ENCODE data around the gene YAE1. TPM values are rescaled to one million over a fixed set of nuclear protein-coding genes. Genes with fewer than 3 reads are reported as not detected.

YAE1 gene
- total RNA-seq, 2 experiments from 2014 or later = 12.1 to 16.1 TPM

- no peak overlapping the region for H3K4me3 Mint-ChIP-seq
- no peaks in the 10 kb centered on the region for H3K36me3 Mint-ChIP-seq (ENCODE audit: low read depth)
- no peaks in the 10 kb centered on the region for H3K9me3 Mint-ChIP-seq
- no peaks in the 10 kb centered on the region for H3K4me1 Mint-ChIP-seq
- ChIA-PET POLR2A (no interaction called here), CTCF (interaction anchor here (1.5 kb wide), 1 partner anchor 15 kb away, joined by 4 read pairs; no protein-coding TSS in a partner anchor)
- no peak overlapping the region for H3K27ac Mint-ChIP-seq
- peaks cover 16% of the 10 kb centered on the region for H3K27me3 Mint-ChIP-seq
- DNase-seq = no peak
Observed at GRCh38 chr7:39616138-39616537, 49.9 kb downstream of the YAE1 start.

GRCh38 chr7:39617005-39617404, 50.8 kb downstream of the YAE1 start:
- peaks cover 2% of the 10 kb centered on the region for H3K36me3 Mint-ChIP-seq (ENCODE audit: low read depth)
- DNase-seq = no peak
- H3K9me3 Mint-ChIP-seq = no peaks in the 10 kb centered on the region
- no peak overlapping the region for H3K4me3 Mint-ChIP-seq
- no peak overlapping the region for H3K27ac Mint-ChIP-seq
- CTCF ChIA-PET = interaction anchor here (1.5 kb wide), 1 partner anchor 14 kb away, joined by 4 read pairs; no protein-coding TSS in a partner anchor
- peaks cover 16% of the 10 kb centered on the region for H3K27me3 Mint-ChIP-seq
- H3K4me1 Mint-ChIP-seq = peaks cover 4% of the 10 kb centered on the region
- POLR2A ChIA-PET = no interaction called here

- H3K9me3 Mint-ChIP-seq = no peaks in the 10 kb centered on the region
- H3K27ac Mint-ChIP-seq = no peak overlapping the region
- peaks cover 12% of the 10 kb centered on the region for H3K4me1 Mint-ChIP-seq
- ChIA-PET CTCF (interaction anchor here (0.6 kb wide), 1 partner anchor 19 kb away, joined by 3 read pairs; no protein-coding TSS in a partner anchor), POLR2A (no interaction called here)
- DNase-seq = no peak
- no peak overlapping the region for H3K4me3 Mint-ChIP-seq
- peaks cover 10% of the 10 kb centered on the region for H3K36me3 Mint-ChIP-seq (ENCODE audit: low read depth)
- H3K27me3 Mint-ChIP-seq = peaks cover 13% of the 10 kb centered on the region
Observed at GRCh38 chr7:39618868-39619267, 52.7 kb downstream of the YAE1 start.

DNA sequence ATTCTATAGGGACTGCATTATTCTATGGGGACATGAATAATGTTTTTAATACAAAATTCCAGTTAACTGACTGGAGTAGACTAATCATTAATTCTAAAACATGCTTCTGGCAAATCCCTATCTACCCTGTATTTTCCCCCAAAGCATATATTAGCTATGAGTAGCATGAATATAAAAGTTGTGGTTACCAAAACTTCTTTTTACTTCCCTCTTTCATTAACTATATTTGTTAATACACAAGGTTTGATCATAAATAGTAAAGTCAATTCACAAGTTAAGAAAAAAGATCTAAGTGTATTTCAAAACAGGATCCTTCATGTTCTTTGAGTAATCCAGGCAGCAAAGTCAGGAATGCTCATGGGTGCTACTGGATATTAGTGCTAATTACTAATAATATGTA, 54.3 kb downstream of the YAE1 start:
- peaks cover 25% of the 10 kb centered on the region for H3K4me1 Mint-ChIP-seq
- no peak overlapping the region for H3K27ac Mint-ChIP-seq
- POLR2A ChIA-PET = no interaction called here
- no peak overlapping the region for H3K4me3 Mint-ChIP-seq
- CTCF ChIA-PET = interaction anchor here (1.6 kb wide), 1 partner anchor 41 kb away, joined by 6 read pairs; no protein-coding TSS in a partner anchor
- H3K27me3 Mint-ChIP-seq = peaks cover 13% of the 10 kb centered on the region
- peaks cover 10% of the 10 kb centered on the region for H3K36me3 Mint-ChIP-seq (ENCODE audit: low read depth)
- DNase-seq = no peak
- H3K9me3 Mint-ChIP-seq = no peaks in the 10 kb centered on the region

GRCh38 chr7:39621261-39621660, 55.1 kb downstream of the YAE1 start:
- Mint-ChIP-seq H3K27ac (no peak overlapping the region), H3K4me3 (no peak overlapping the region), H3K9me3 (no peaks in the 10 kb centered on the region), H3K27me3 (peaks cover 6% of the 10 kb centered on the region), H3K4me1 (peaks cover 31% of the 10 kb centered on the region), H3K36me3 (ENCODE audit: low read depth) (peaks cover 10% of the 10 kb centered on the region)
- CTCF ChIA-PET = interaction anchor here (0.8 to 1.7 kb wide), 5 partner anchors 9 to 114 kb away, joined by 3 to 6 read pairs (median 3); no protein-coding TSS in a partner anchor
- no peak for DNase-seq
- POLR2A ChIA-PET = interaction anchor here (0.7 kb wide), 1 partner anchor 29 kb away, joined by 3 read pairs; no protein-coding TSS in a partner anchor

GRCh38 chr7:39621784-39622411, 55.7 kb downstream of the YAE1 start:
- DNase-seq = no peak
- peaks cover 2% of the 10 kb centered on the region for H3K27me3 Mint-ChIP-seq
- H3K27ac Mint-ChIP-seq = peak overlapping the region; percentile 96
- no peaks in the 10 kb centered on the region for H3K9me3 Mint-ChIP-seq
- peak overlapping the region; percentile 86 for H3K4me3 Mint-ChIP-seq
- peaks cover 37% of the 10 kb centered on the region for H3K4me1 Mint-ChIP-seq
- CTCF ChIA-PET = interaction anchor here (0.8 to 1.7 kb wide), 5 partner anchors 10 to 113 kb away, joined by 3 to 6 read pairs (median 3); no protein-coding TSS in a partner anchor
- H3K36me3 Mint-ChIP-seq (ENCODE audit: low read depth) = peaks cover 17% of the 10 kb centered on the region
- POLR2A ChIA-PET = no interaction called here

Other genes starting within 250 kb of the YAE1 start
- gene RALA, start 57.2 kb downstream of the YAE1 start, total RNA-seq = 10 to 100 TPM; 34.1 to 34.2 TPM